ENCODE data around the gene SLC31A2. TPM values are rescaled to one million over a fixed set of nuclear protein-coding genes. Genes with fewer than 3 reads are reported as not detected.

The SLC31A2 gene
- total and polyA plus RNA-seq, 4 experiments from 2014 or later: 5.3 to 8.7 (median 6.5) TPM

DNA sequence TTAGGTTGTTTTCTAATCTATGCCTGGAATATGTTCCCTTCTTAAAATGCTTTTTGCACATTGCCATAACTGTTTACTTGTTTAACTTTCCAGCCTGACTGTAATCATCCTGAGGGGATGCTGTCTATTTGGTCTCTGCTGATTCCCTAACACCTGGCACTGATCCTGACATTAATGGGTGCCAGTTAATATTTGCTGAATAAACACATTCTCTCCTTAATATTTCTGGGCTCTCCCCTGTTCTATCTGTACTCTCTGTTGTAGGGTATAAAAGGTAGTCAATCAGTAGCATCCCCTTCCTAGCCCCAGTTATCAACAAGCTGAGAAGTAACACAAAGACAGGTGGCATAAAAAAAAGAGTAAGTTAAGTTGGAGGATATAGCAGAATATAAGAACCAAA, 21.3 kb upstream of the SLC31A2 start:
- CTCF ChIA-PET (ENCODE audit: partially characterized antibody): no interaction called here
- Histone ChIP-seq H3K27me3 (ENCODE audit: insufficient read depth, low read length) (peaks cover 5% of the 10 kb centered on the region), H3K4me1 (ENCODE audit: insufficient read depth, low read length) (no peaks in the 10 kb centered on the region), H3K36me3 (ENCODE audit: insufficient read depth, low read length) (no peaks in the 10 kb centered on the region), H3K4me3 (ENCODE audit: low read length in 2 of 2) (no peak overlapping the region), H3K9me3 (ENCODE audit: control insufficient read depth in 1 of 2, low read length in 2 of 2) (no peaks in the 10 kb centered on the region), H3K27ac (ENCODE audit: low read depth, low read length) (no peak overlapping the region)
- Mint-ChIP-seq H3K36me3 (no peaks in the 10 kb centered on the region), H3K27ac (no peak overlapping the region), H3K4me3 (no peak overlapping the region), H3K27me3 (peaks cover 19 to 25% of the 10 kb centered on the region in 2 donors), H3K4me1 (no peaks in the 10 kb centered on the region), H3K9me3 (no peaks in the 10 kb centered on the region)
- POLR2A ChIA-PET (ENCODE audit: partially characterized antibody): no interaction called here
- intact Hi-C loops (cut with micrococcal nuclease): no loop called here
- DNase-seq: no peak

DNA sequence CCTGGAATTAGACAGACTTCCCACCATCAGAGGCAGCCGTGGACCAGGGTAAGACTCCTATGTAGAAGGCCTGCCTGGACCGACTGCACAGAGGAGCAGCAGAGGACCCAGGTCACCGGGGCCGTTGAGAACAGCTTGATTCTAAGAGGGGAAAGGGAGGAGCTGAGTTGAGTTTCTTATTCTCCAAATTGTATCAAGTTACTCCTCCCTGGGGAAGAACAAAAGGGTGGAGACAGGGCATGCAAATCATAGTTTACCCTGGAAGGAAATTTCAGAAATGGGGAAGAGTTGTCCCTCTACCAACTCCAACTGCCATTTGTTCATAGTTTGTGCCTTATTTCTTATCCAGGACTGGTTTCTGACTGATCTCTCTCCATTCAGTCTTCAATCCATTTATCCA, 20.9 kb upstream of the SLC31A2 start:
- H3K36me3 Mint-ChIP-seq: no peaks in the 10 kb centered on the region
- H3K9me3 Mint-ChIP-seq: no peaks in the 10 kb centered on the region
- Histone ChIP-seq H3K4me3 (ENCODE audit: low read length in 2 of 2) (no peak overlapping the region), H3K36me3 (ENCODE audit: insufficient read depth, low read length) (no peaks in the 10 kb centered on the region), H3K27me3 (ENCODE audit: insufficient read depth, low read length) (peaks cover 5% of the 10 kb centered on the region), H3K4me1 (ENCODE audit: insufficient read depth, low read length) (no peaks in the 10 kb centered on the region), H3K9me3 (ENCODE audit: control insufficient read depth in 1 of 2, low read length in 2 of 2) (no peaks in the 10 kb centered on the region), H3K27ac (ENCODE audit: low read depth, low read length) (no peak overlapping the region)
- H3K4me3 Mint-ChIP-seq: no peak overlapping the region
- no peak overlapping the region for H3K27ac Mint-ChIP-seq
- H3K4me1 Mint-ChIP-seq: no peaks in the 10 kb centered on the region
- POLR2A ChIA-PET (ENCODE audit: partially characterized antibody): no interaction called here
- CTCF ChIA-PET (ENCODE audit: partially characterized antibody): no interaction called here
- DNase-seq: no peak
- H3K27me3 Mint-ChIP-seq: peaks cover 19 to 25% of the 10 kb centered on the region in 2 donors
- intact Hi-C loops (cut with micrococcal nuclease): no loop called here

DNA sequence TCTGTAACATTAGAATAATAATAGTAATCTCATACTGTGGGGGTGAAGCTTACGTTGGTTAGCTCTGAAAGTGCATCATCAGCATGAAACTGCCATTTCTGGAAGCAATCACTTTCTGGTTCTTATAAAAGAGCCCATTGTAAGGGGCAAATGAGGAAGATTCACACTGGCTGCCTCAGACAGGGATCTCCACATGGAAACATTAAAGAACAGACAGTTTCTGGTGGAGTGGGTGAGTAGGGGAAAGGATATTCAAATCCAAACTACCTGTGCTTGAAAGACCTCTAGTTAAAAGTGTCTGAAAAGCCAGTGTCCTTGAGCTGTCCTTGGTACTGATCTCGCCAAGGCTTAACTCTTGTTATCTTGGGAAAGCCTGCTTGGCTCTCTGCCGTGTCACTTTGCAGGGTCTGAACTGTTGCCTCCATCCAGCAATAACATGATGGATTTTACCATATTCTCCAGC, 19.1 kb upstream of the SLC31A2 start:
- Histone ChIP-seq H3K4me1 (ENCODE audit: insufficient read depth, low read length) (no peaks in the 10 kb centered on the region), H3K27me3 (ENCODE audit: insufficient read depth, low read length) (peaks cover 5% of the 10 kb centered on the region), H3K27ac (ENCODE audit: low read depth, low read length) (no peak overlapping the region), H3K9me3 (ENCODE audit: control insufficient read depth in 1 of 2, low read length in 2 of 2) (no peaks in the 10 kb centered on the region), H3K4me3 (ENCODE audit: low read length in 2 of 2) (no peak overlapping the region), H3K36me3 (ENCODE audit: insufficient read depth, low read length) (no peaks in the 10 kb centered on the region)
- Mint-ChIP-seq H3K27ac (no peak overlapping the region), H3K9me3 (no peaks in the 10 kb centered on the region), H3K4me3 (no peak overlapping the region), H3K36me3 (no peaks in the 10 kb centered on the region), H3K4me1 (no peaks in the 10 kb centered on the region), H3K27me3 (peaks cover 16 to 21% of the 10 kb centered on the region in 2 donors)
- intact Hi-C loops (cut with micrococcal nuclease): no loop called here
- DNase-seq: no peak
- ChIA-PET POLR2A (ENCODE audit: partially characterized antibody) (no interaction called here), CTCF (ENCODE audit: partially characterized antibody) (interaction anchor here (1.4 kb wide), 1 partner anchor 19 kb away, joined by 3 read pairs; no protein-coding TSS in a partner anchor)

DNA sequence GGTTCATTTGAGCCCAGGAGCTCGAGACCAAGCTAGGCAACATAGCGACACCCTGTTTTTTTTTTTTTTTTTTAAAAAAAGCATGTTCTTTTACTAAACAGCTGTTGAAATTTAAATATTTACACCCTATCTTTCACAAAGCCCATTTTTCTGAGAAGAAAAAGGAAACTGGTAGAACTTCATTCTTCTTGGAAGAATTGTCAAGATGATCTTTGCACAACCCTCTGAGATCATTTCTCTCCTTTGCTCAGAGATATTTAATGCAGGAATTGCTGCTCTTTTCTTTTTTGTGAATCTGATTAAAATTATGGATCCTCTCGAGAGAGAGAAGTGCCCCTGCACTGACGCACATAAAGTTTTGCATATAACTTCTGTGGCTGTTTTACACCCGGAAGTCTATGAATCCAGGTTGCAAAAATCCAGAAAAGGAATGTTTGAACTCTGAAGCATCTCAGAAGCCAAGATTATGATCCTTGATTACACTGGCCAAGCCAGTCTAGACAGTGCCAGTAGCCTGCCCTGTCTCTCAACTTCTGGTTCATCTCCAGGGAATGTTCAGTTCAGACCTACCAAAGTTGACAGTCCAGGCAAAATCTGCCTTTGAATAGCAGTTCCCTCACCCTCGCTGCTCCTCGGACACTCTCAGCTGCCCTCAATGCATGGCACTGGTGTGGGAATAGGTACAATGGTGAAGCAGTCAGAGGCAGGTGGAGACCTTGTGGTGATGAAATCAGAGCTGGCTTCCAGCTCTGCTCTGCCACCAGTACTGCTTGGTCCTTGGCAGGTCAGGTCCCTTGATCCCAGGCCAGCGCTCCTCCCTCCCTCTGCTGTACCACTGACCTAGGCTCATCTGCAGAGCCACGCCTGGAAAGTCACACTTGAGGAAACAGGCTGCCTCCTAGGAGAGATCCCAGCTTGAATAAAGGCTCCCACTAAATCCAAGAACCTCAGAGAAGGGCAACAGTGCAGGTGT, 13.3 kb upstream of the SLC31A2 start:
- no peak overlapping the region for H3K4me3 Mint-ChIP-seq
- no peaks in the 10 kb centered on the region for H3K27me3 ChIP-seq (ENCODE audit: insufficient read depth, low read length)

DNA sequence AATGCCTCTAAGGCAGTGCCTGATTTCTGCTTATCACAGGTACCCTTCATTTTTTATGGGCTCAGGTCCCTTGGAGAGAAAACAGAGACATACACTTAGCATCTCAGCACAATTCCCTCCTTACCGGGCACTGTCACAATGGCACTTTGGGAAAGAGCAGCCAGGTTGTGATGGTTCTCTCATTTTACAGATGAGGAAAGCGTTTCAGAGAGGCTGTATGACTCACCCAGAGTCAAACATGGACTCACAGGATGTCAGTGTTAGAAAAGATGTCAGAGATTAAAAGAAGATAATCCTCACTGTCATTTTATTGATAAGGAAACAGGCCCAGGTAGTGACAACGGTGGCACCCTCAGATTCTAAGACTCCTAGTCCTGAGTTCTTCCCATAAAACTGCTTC, 12.0 kb upstream of the SLC31A2 start:
- Mint-ChIP-seq H3K4me1 (no peaks in the 10 kb centered on the region), H3K36me3 (peaks cover 0 to 4% of the 10 kb centered on the region in 2 donors), H3K9me3 (peaks cover 0 to 28% (median 14%) of the 10 kb centered on the region in 8 donors), H3K4me3 (no peak overlapping the region), H3K27ac (no peak overlapping the region), H3K27me3 (peaks cover 4 to 13% of the 10 kb centered on the region in 2 donors)
- no peak for DNase-seq
- no peaks in the 10 kb centered on the region for H3K27me3 ChIP-seq (ENCODE audit: insufficient read depth, low read length)
- H3K4me1 ChIP-seq (ENCODE audit: insufficient read depth, low read length): no peaks in the 10 kb centered on the region
- CTCF ChIA-PET (ENCODE audit: partially characterized antibody): interaction anchor here (1.4 to 2.0 kb wide), 2 partner anchors 12 to 26 kb away, joined by 4 to 8 read pairs; partner anchors contain the start of gene SLC31A2
- intact Hi-C loops (cut with micrococcal nuclease): no loop called here
- no peak overlapping the region for H3K27ac ChIP-seq (ENCODE audit: low read depth, low read length)
- no peaks in the 10 kb centered on the region for H3K9me3 ChIP-seq (ENCODE audit: control insufficient read depth in 1 of 2, low read length in 2 of 2)
- H3K4me3 ChIP-seq (ENCODE audit: low read length in 2 of 2): no peak overlapping the region
- no peaks in the 10 kb centered on the region for H3K36me3 ChIP-seq (ENCODE audit: insufficient read depth, low read length)
- POLR2A ChIA-PET (ENCODE audit: partially characterized antibody): no interaction called here

More for the DNA sequence above, 13.3 kb upstream of the SLC31A2 start:
- no peak for DNase-seq
- no peaks in the 10 kb centered on the region for H3K36me3 ChIP-seq (ENCODE audit: insufficient read depth, low read length)
- H3K27ac Mint-ChIP-seq: no peak overlapping the region
- peaks cover 0 to 4% of the 10 kb centered on the region in 2 donors for H3K36me3 Mint-ChIP-seq
- no peak overlapping the region for H3K27ac ChIP-seq (ENCODE audit: low read depth, low read length)
- intact Hi-C loops (cut with micrococcal nuclease): no loop called here
- peaks cover 3 to 4% of the 10 kb centered on the region in 2 donors for H3K27me3 Mint-ChIP-seq
- no peaks in the 10 kb centered on the region for H3K4me1 ChIP-seq (ENCODE audit: insufficient read depth, low read length)
- no peak overlapping the region for H3K4me3 ChIP-seq (ENCODE audit: low read length in 2 of 2)
- H3K9me3 ChIP-seq (ENCODE audit: control insufficient read depth in 1 of 2, low read length in 2 of 2): no peaks in the 10 kb centered on the region
- ChIA-PET CTCF (ENCODE audit: partially characterized antibody) (interaction anchor here (1.0 to 1.4 kb wide), 2 partner anchors 11 to 25 kb away, joined by 3 to 4 read pairs; no protein-coding TSS in a partner anchor), POLR2A (ENCODE audit: partially characterized antibody) (no interaction called here)
- H3K9me3 Mint-ChIP-seq: peaks cover 0 to 24% (median 12%) of the 10 kb centered on the region in 8 donors
- no peaks in the 10 kb centered on the region for H3K4me1 Mint-ChIP-seq

DNA sequence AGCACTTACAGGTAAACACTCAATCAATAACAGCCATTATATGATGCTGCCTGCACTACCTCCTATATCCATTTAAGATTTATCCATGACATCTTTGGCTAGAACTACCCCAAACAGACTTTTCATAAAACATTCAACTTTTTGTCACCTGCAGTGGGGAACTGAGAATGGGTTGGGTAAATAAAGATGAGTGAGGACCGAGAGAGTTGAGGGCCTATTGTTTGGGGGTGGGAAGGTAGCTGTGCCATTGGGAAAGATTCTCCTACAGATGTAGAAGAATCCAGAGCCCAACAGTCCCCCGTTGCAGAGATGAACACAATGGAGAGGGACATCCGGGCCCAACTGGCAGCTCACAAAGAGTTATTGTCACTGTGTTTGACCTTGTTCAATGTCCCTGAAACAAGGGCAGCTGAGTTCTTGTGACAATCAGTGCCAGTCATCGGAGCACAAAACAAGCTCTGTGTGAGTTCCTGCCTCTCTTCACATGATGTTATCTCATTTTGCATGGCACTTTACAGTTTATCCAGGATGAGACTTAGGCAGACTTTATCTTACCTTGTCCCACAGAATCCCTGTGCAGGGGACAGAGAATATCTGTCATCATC, 11.5 kb upstream of the SLC31A2 start:
- H3K4me3 Mint-ChIP-seq: no peak overlapping the region
- Histone ChIP-seq H3K9me3 (ENCODE audit: control insufficient read depth in 1 of 2, low read length in 2 of 2) (no peaks in the 10 kb centered on the region), H3K27ac (ENCODE audit: low read depth, low read length) (no peak overlapping the region), H3K27me3 (ENCODE audit: insufficient read depth, low read length) (no peaks in the 10 kb centered on the region), H3K4me1 (ENCODE audit: insufficient read depth, low read length) (no peaks in the 10 kb centered on the region), H3K4me3 (ENCODE audit: low read length in 2 of 2) (no peak overlapping the region), H3K36me3 (ENCODE audit: insufficient read depth, low read length) (no peaks in the 10 kb centered on the region)
- ChIA-PET CTCF (ENCODE audit: partially characterized antibody) (interaction anchor here (0.5 to 2.0 kb wide), 2 partner anchors 12 to 1705 kb away, joined by 3 to 8 read pairs; partner anchors contain the start of gene SLC31A2), POLR2A (ENCODE audit: partially characterized antibody) (no interaction called here)
- peaks cover 0 to 28% (median 14%) of the 10 kb centered on the region in 8 donors for H3K9me3 Mint-ChIP-seq
- no peaks in the 10 kb centered on the region for H3K4me1 Mint-ChIP-seq
- no peak for DNase-seq
- H3K27ac Mint-ChIP-seq: no peak overlapping the region
- H3K27me3 Mint-ChIP-seq: peaks cover 7 to 14% of the 10 kb centered on the region in 2 donors
- peaks cover 0 to 4% of the 10 kb centered on the region in 2 donors for H3K36me3 Mint-ChIP-seq
- intact Hi-C loops (cut with micrococcal nuclease): no loop called here

DNA sequence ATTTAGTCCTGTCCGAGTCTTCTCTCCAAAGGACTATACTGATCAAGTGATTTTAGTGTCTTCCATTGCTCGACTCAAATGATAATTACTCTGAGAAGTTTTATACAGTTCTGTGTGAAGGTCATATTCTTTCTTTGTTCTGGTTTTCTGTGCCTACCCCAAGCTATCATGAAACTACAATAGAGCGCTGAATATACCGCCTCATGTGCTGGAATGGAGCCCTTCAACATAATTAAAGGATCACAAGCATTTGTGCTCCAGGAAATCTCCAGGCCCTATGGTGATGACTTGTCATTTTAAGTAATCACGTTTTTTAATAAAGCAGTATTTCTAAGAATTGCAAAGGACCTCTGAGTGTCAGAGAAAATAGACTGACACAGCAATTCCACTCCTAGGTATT, 10.9 kb upstream of the SLC31A2 start:
- Mint-ChIP-seq H3K9me3 (peaks cover 0 to 28% (median 14%) of the 10 kb centered on the region in 8 donors), H3K36me3 (peaks cover 0 to 4% of the 10 kb centered on the region in 2 donors), H3K27ac (no peak overlapping the region), H3K4me1 (no peaks in the 10 kb centered on the region), H3K27me3 (peaks cover 9 to 19% of the 10 kb centered on the region in 2 donors), H3K4me3 (no peak overlapping the region)
- Histone ChIP-seq H3K27ac (ENCODE audit: low read depth, low read length) (no peak overlapping the region), H3K4me3 (ENCODE audit: low read length in 2 of 2) (no peak overlapping the region), H3K4me1 (ENCODE audit: insufficient read depth, low read length) (no peaks in the 10 kb centered on the region), H3K27me3 (ENCODE audit: insufficient read depth, low read length) (no peaks in the 10 kb centered on the region), H3K36me3 (ENCODE audit: insufficient read depth, low read length) (no peaks in the 10 kb centered on the region), H3K9me3 (ENCODE audit: control insufficient read depth in 1 of 2, low read length in 2 of 2) (no peaks in the 10 kb centered on the region)
- intact Hi-C loops (cut with micrococcal nuclease): no loop called here
- DNase-seq: no peak
- POLR2A ChIA-PET (ENCODE audit: partially characterized antibody): no interaction called here
- CTCF ChIA-PET (ENCODE audit: partially characterized antibody): interaction anchor here (2.0 kb wide), 1 partner anchor 11 kb away, joined by 8 read pairs; the partner anchor contains the start of gene SLC31A2

All from CD4-positive, alpha-beta memory T cell (primary cell).